Measurements from ENCODE around the gene SLC18A3.
A peak's percentile ranks its signal among the peaks of the same experiment; 100 is the strongest.

The SLC18A3 gene

DNA sequence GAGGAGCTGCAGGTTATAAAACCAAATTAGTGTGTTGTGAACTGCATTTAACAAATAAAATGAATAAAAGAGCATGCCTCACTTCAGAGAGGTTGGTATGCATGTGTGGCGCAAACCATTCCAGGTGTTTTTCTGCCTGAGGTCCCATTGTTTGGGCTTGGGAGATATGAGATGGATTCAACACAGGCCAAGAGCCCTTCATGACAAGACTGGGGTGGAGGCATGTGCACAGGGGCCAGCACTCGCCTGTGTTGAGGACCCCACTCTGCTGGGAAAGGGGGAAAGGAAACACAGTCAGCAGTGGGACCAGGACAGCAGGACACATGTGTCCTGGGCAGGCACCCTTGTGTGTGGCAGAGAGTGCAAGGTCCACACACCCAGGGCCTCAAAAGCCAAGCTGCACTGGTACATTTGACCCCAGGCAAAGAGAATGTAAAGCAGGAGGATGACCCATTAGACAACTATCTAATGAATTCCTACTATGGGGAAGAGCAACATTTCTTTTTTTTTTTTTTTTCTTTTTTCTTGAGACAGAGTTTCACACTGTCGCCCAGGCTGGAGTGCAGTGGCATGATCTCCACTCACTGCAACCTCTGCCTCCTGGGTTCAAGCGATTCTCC, 9.2 kb upstream of the SLC18A3 start:
- Mint-ChIP-seq H3K4me3 (no peak overlapping the region), H3K9me3 (no peaks in the 10 kb centered on the region), H3K27ac (no peak overlapping the region), H3K36me3 (ENCODE audit: low read depth) (no peaks in the 10 kb centered on the region), H3K4me1 (no peaks in the 10 kb centered on the region), H3K27me3 (peaks cover 30% of the 10 kb centered on the region)
- DNase-seq (no peak), ATAC-seq (no peak)

DNA sequence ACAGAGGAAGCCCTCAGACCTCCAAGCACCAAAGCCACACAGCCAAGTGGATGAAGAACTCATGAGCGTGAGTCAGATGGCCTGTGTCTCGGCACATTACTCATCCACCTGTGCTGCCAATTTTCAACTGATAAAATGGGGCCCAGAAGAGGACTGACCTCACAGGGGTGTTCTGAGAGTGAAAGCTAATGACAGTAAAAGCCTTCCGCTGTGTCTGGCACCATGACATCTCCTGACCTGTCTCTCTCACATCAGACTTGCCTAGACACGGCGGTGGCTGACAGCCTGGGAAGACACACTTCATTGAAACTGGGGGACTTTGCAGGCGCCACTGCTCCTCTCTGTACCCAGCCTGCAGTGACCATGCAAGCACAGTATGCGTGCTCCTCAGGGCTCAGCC, 8.3 kb upstream of the SLC18A3 start:
- DNase-seq (no peak), ATAC-seq (no peak)
- no peaks in the 10 kb centered on the region for H3K36me3 Mint-ChIP-seq (ENCODE audit: low read depth)
- no peaks in the 10 kb centered on the region for H3K4me1 Mint-ChIP-seq
- peaks cover 39% of the 10 kb centered on the region for H3K27me3 Mint-ChIP-seq
- no peaks in the 10 kb centered on the region for H3K9me3 Mint-ChIP-seq
- no peak overlapping the region for H3K27ac Mint-ChIP-seq
- no peak overlapping the region for H3K4me3 Mint-ChIP-seq

DNA sequence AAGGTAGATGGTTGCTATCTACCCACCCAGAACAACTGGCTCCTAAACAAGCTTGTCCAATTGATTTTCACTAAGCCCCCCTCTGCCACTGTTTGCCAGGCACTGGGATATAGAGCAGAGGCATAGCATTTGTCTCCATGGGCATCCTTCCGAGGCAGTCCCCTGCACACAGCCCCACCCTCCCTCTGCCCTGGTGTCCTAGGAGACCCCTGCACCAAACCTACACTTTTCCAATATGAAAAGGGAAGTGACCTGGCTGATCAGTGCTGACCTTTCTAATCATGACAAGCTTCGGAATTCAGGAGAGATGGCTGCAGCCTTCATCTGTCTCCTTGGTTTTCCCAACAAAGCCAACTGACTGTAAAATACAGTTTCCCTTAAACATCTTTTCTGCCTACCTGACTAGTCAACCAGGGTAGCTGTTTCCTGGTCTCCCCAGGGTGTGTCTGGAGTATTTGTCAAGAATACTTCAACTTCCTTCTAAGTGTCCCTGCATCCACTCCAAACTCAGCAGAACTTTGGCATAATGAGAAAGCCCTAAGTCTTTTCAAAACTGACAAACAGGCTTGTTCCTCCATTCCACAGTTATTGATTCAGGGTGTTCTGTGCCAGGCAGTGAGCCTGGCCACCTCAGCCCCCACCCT, 7.6 kb upstream of the SLC18A3 start:
- Mint-ChIP-seq H3K27me3 (peaks cover 44% of the 10 kb centered on the region), H3K36me3 (ENCODE audit: low read depth) (no peaks in the 10 kb centered on the region), H3K9me3 (no peaks in the 10 kb centered on the region), H3K27ac (no peak overlapping the region), H3K4me1 (no peaks in the 10 kb centered on the region), H3K4me3 (no peak overlapping the region)
- DNase-seq: no peak
- no peak for ATAC-seq

DNA sequence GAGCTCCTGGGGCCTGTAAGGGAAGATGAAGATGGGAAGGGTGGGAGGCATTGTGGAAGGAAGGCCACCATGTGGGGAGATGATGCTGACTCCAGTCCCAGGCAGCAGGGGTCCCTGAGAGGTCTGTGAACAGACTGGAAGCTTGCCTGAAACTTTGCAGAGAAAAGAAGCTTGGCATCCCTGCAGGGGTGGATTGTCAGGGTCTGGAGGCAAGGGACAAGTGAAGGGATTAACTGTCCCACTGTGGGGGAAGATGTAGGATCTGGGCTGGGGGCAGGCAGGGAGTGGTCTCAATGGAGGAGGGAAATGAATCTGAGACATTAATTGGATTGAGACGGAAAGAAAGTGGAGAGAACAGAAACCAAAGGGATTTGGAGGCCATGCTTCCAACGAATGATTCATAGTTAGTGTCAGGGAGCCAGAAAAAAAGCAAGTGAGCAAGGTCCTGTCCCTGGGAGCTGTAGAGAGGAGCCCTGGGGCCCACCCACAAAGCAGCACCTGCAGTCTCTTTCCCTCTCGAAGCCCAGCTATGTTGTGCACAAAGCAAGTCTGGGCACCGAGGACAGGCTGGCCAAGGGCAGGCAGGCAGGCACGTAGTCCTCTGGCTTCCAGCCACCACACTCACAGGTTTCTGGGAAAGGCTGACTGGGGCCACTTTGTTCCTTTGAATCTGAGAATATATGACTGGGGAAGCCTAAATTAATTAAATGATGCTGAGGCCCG, 4.7 kb upstream of the SLC18A3 start:
- Mint-ChIP-seq H3K36me3 (ENCODE audit: low read depth) (no peaks in the 10 kb centered on the region), H3K9me3 (no peaks in the 10 kb centered on the region), H3K4me3 (no peak overlapping the region), H3K27me3 (peaks cover 62% of the 10 kb centered on the region), H3K4me1 (no peaks in the 10 kb centered on the region), H3K27ac (no peak overlapping the region)
- ATAC-seq (no peak), DNase-seq (no peak)

DNA sequence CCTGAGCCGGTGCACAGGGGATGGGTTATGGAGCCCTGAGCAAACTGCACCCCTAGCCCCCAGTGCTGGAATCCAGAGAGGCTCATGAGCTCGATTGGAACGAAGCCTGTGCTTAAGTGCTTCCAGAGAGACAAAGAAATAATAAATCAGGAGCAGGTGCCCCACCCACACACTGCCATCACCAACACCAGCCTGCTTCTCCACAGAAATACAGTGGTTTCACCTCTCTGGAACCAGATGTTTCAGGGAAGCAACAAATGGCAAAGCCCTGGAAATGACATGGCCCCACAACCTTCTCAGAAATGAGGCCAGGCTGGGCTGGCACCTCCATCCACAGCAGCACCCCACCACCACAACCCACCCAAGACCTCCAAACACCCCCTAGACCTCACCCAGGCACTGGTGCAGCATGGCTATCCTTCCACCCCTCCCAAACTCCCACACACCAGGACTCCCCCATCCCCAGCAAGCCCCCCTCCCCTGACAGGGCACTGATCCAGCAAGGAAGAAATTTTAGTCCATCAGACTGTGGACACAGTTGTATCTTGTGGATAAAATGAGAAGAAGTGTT, 4.1 kb upstream of the SLC18A3 start:
- H3K36me3 Mint-ChIP-seq (ENCODE audit: low read depth): no peaks in the 10 kb centered on the region
- no peak for DNase-seq
- H3K4me3 Mint-ChIP-seq: no peak overlapping the region
- peaks cover 62% of the 10 kb centered on the region for H3K27me3 Mint-ChIP-seq
- no peak for ATAC-seq
- H3K9me3 Mint-ChIP-seq: no peaks in the 10 kb centered on the region
- H3K4me1 Mint-ChIP-seq: no peaks in the 10 kb centered on the region
- no peak overlapping the region for H3K27ac Mint-ChIP-seq

DNA sequence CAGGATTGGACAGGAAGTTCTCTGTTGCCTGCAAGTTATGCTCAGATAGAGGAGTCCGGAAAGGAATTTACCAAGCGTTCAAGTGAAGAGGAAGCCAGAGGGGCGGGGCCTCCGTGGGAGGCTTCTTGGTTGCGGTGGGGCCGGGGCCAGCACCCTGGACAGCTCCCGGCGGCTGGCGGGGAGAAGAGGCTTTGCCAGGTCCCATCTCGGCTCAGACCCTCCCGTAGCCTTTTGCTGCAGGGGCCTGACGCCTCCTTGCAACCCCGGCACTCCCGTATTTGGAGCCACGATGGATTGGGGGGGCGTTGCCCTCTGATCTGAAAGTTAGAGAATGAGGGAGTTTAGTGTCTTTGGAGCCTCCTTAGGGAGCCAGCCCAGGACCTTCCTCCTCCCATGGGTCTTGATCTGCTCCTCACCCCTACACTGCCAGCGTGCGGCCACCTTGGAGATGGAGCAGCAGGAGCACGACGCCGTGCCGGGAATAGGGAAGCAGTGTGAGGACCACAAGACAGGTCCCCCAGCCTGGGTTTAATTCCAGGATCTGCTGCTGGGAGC, 3.1 kb upstream of the SLC18A3 start:
- H3K36me3 Mint-ChIP-seq (ENCODE audit: low read depth): peaks cover 6% of the 10 kb centered on the region
- H3K27me3 Mint-ChIP-seq: peaks cover 70% of the 10 kb centered on the region
- ATAC-seq (no peak), DNase-seq (peak; percentile 78)
- H3K9me3 Mint-ChIP-seq: no peaks in the 10 kb centered on the region
- H3K27ac Mint-ChIP-seq: no peak overlapping the region
- no peak overlapping the region for H3K4me3 Mint-ChIP-seq
- H3K4me1 Mint-ChIP-seq: no peaks in the 10 kb centered on the region

DNA sequence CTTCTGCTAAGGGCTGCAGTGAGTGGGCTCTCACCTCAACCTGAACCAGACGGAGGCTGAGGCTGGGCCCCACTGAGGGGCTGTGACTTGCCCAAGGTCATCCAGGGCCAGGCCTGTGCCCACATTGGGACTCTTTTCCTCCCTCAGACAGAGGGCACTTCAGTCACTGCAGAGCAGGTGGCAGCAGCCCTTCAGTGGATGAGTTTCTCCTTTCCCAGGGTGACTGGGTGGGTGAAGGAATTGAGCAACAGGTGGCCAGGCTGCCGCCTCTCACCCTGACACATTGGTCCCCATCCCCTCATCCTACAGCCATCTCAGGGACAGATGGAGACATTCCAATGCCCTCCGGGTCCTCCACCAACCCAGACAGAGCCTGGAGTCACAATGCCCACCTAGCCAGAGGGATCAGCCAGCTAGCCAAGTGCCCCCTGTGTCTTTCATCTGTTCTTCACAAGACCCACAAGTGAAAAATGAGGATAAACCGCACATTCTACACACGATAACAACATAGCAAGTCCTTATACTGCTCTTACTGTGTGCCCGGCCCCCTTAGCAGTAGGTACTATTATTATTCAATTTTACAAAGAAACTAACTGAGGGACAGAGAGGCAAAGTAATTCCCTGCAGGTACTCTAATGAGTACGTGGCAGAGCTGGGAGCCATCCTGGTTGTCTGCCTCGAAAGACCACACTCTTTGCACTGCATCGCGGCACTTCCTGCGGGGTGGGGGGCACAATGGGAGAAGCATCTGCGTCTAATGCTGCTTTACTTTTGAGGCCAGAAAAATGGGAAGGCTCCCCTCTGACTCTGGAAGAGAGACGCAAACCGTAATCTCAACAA, 1.7 kb upstream of the SLC18A3 start:
- H3K27ac Mint-ChIP-seq: no peak overlapping the region
- H3K4me3 Mint-ChIP-seq: no peak overlapping the region
- peaks cover 7% of the 10 kb centered on the region for H3K36me3 Mint-ChIP-seq (ENCODE audit: low read depth)
- H3K4me1 Mint-ChIP-seq: no peaks in the 10 kb centered on the region
- ATAC-seq (no peak), DNase-seq (no peak)
- no peaks in the 10 kb centered on the region for H3K9me3 Mint-ChIP-seq
- peaks cover 77% of the 10 kb centered on the region for H3K27me3 Mint-ChIP-seq

DNA sequence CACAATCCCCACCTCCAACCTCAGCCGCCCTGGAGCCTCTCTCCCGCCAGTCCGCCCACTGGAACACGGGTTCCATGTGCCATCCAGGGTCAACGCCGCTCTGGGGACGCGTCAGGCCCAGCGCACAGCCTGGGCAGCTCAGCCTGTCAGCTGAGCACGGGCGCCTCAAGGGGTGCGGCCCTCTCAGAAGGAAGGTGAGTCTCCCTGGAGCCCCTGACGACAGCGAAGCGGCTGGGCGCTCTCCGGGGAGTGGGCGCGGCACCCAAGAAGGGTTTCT, 1.2 kb upstream of the SLC18A3 start:
- ATAC-seq: no peak
- no peaks in the 10 kb centered on the region for H3K9me3 Mint-ChIP-seq
- H3K27ac Mint-ChIP-seq: no peak overlapping the region
- H3K4me1 Mint-ChIP-seq: no peaks in the 10 kb centered on the region
- DNase-seq: no peak
- no peak overlapping the region for H3K4me3 Mint-ChIP-seq
- peaks cover 7% of the 10 kb centered on the region for H3K36me3 Mint-ChIP-seq (ENCODE audit: low read depth)
- H3K27me3 Mint-ChIP-seq: peaks cover 77% of the 10 kb centered on the region

DNA sequence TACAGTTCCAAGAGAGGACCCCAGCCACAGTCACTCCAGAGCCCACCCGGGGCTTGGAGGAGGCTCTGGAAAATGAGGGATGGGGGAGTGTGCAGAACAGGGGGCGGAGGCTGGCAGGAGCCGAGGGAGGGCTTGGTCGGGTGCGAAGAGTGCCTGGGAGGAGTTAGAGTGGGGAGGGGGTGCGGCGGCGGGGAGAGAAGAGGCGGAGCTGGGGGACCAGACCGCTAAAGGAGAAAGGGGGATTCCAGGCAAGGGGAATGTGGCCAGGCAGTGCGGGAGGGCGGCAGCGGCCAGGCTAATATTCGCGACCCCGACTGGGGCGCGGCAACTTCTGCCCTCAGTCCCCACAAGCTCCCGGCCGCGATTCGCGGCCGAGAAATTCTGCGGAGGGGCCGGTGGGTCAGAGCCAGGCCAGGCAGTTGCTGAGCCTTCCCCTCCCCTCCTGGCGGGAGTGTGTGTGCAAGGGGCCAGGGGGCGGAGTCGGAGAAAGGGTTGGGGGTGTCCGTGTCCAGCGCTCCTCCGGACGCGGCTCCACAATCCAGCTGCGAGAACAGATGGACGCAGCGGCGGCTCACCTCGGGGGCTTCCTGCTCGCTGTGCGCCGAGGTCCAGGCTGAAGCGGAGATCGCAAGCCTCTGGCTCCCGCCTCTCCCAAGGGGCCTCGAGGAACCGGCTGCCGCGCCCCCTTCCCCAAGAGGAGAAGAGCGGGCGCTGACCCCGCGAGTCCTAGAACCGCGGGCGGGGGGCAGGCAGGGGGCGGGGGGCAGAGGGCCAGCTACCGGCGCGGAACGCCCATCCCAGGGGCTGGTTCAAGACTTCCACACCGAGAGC, 612 bp upstream of the SLC18A3 start:
- Mint-ChIP-seq H3K4me3 (no peak overlapping the region), H3K27ac (no peak overlapping the region), H3K9me3 (no peaks in the 10 kb centered on the region)

DNA sequence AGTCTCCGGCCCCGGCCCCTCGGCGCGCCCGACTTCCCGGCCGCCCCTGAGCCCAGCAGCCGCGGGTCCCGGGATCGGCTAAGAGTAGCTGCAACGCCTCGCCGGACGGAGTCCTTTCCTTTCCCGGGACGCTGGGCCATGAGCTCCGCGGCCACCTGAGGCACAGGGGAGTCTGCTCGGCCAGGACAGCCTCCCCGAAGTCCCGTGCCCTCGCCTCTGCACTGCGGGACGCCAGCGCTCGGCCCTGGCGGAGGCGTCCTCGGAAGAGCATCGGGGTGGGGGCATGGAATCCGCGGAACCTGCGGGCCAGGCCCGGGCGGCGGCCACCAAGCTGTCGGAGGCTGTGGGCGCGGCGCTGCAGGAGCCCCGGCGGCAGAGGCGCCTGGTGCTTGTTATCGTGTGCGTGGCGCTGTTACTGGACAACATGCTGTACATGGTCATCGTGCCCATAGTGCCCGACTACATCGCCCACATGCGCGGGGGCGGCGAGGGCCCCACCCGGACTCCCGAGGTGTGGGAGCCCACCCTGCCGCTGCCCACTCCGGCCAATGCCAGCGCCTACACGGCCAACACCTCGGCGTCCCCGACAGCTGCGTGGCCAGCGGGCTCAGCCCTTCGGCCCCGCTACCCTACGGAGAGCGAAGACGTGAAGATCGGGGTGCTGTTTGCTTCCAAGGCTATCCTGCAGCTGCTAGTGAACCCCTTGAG, 502 bp downstream of the SLC18A3 start:
- Mint-ChIP-seq H3K36me3 (ENCODE audit: low read depth) (peaks cover 7% of the 10 kb centered on the region), H3K4me1 (no peaks in the 10 kb centered on the region), H3K4me3 (no peak overlapping the region), H3K27ac (no peak overlapping the region), H3K27me3 (peaks cover 77% of the 10 kb centered on the region), H3K9me3 (no peaks in the 10 kb centered on the region)
- no peak for DNase-seq
- no peak for ATAC-seq

More for the DNA sequence above, 612 bp upstream of the SLC18A3 start:
- peaks cover 7% of the 10 kb centered on the region for H3K36me3 Mint-ChIP-seq (ENCODE audit: low read depth)
- no peaks in the 10 kb centered on the region for H3K4me1 Mint-ChIP-seq
- peaks cover 74% of the 10 kb centered on the region for H3K27me3 Mint-ChIP-seq
- DNase-seq (no peak), ATAC-seq (no peak)

DNA sequence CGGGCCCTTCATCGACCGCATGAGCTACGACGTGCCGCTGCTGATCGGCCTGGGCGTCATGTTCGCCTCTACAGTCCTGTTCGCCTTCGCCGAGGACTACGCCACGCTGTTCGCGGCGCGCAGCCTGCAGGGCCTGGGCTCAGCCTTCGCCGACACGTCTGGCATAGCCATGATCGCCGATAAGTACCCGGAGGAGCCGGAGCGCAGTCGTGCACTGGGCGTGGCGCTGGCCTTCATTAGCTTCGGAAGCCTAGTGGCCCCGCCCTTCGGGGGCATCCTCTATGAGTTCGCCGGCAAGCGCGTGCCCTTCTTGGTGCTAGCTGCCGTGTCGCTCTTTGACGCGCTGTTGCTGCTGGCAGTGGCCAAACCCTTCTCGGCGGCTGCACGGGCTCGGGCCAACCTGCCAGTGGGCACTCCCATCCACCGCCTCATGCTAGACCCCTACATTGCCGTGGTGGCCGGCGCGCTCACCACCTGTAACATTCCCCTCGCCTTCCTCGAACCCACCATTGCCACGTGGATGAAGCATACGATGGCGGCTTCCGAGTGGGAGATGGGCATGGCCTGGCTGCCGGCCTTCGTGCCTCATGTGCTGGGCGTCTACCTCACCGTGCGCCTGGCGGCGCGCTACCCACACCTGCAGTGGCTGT, 1.2 kb downstream of the SLC18A3 start:
- Mint-ChIP-seq H3K27me3 (peaks cover 75% of the 10 kb centered on the region), H3K27ac (no peak overlapping the region), H3K9me3 (no peaks in the 10 kb centered on the region), H3K36me3 (ENCODE audit: low read depth) (peaks cover 7% of the 10 kb centered on the region), H3K4me3 (no peak overlapping the region), H3K4me1 (no peaks in the 10 kb centered on the region)
- ATAC-seq (no peak), DNase-seq (no peak)

DNA sequence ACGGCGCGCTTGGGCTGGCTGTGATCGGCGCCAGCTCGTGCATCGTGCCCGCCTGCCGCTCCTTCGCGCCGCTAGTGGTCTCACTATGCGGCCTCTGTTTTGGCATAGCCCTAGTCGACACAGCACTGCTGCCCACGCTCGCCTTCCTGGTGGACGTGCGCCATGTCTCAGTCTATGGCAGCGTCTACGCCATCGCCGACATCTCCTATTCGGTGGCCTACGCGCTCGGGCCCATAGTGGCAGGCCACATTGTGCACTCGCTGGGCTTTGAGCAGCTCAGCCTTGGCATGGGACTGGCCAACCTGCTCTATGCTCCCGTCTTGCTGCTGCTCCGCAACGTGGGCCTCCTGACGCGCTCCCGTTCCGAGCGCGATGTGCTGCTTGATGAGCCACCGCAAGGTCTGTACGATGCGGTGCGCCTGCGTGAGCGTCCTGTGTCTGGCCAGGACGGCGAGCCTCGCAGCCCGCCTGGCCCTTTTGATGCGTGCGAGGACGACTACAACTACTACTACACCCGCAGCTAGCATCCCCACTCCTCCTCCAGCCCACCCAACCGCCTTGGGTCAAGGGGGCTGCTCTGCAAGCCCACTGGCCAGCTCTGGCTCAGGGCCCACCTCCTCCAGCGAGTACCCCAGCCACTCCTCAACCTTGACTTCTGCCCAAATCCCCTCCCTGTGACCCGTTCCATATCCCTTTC, 1.9 kb downstream of the SLC18A3 start:
- Mint-ChIP-seq H3K9me3 (no peaks in the 10 kb centered on the region), H3K27me3 (peaks cover 75% of the 10 kb centered on the region), H3K36me3 (ENCODE audit: low read depth) (peaks cover 7% of the 10 kb centered on the region), H3K4me1 (no peaks in the 10 kb centered on the region), H3K4me3 (no peak overlapping the region), H3K27ac (no peak overlapping the region)
- ATAC-seq (no peak), DNase-seq (no peak)

Measured in activated naive CD8-positive, alpha-beta T cell treated with anti-CD3 and anti-CD28 coated beads, Interleukin-2, amount 50 U/mL, for 24 hours (primary cell).